ENCODE data around the gene HSDL1. TPM values are rescaled to one million over a fixed set of nuclear protein-coding genes. Genes with fewer than 3 reads are reported as not detected.

The HSDL1 gene
- total and polyA plus RNA-seq, 8 donors: 7.2 to 374 (median 9.2) TPM

GRCh38 chr16:84183572-84183875, 38.5 kb upstream of the HSDL1 start:
- no peak for DNase-seq
- Histone ChIP-seq H3K4me1 (peaks cover 21 to 36% (median 27%) of the 10 kb centered on the region in 4 donors), H3K9me3 (no peaks in the 10 kb centered on the region), H3K27ac (peak overlapping the region in 2 of 5 donors; percentile 60 to 86), H3K27me3 (no peaks in the 10 kb centered on the region), H3K4me3 (no peak overlapping the region), H3K36me3 (peaks cover 48 to 65% (median 62%) of the 10 kb centered on the region in 4 donors)
- WGBS, 5 donors: 89 to 97% (median 95%) methylated on average over 5 of the region's 5 CpGs
- no peak for TF ChIP-seq POLR2A (IDR thresholded peaks at IDR 0.05)
- TF ChIP-seq EP300 (IDR thresholded peaks at IDR 0.05): no peak
- intact Hi-C loops (cut with DNase I; ENCODE audit: low total_unique reads): no loop called here

GRCh38 chr16:84182680-84183571, 37.9 kb upstream of the HSDL1 start:
- Histone ChIP-seq H3K9me3 (no peaks in the 10 kb centered on the region), H3K27me3 (no peaks in the 10 kb centered on the region), H3K4me1 (peaks cover 21 to 42% (median 30%) of the 10 kb centered on the region in 4 donors), H3K36me3 (peaks cover 51 to 71% (median 68%) of the 10 kb centered on the region in 4 donors), H3K4me3 (no peak overlapping the region), H3K27ac (peak overlapping the region in 1 of 5 donors; percentile 86)
- 92 to 97% (median 95%) methylated on average over 26 of the region's 26 CpGs for WGBS, 5 donors
- intact Hi-C loops (cut with DNase I; ENCODE audit: low total_unique reads): no loop called here
- TF ChIP-seq POLR2A (IDR thresholded peaks at IDR 0.05): no peak
- TF ChIP-seq POLR2AphosphoS5 (IDR thresholded peaks at IDR 0.05): no peak
- TF ChIP-seq, protein P1, sequence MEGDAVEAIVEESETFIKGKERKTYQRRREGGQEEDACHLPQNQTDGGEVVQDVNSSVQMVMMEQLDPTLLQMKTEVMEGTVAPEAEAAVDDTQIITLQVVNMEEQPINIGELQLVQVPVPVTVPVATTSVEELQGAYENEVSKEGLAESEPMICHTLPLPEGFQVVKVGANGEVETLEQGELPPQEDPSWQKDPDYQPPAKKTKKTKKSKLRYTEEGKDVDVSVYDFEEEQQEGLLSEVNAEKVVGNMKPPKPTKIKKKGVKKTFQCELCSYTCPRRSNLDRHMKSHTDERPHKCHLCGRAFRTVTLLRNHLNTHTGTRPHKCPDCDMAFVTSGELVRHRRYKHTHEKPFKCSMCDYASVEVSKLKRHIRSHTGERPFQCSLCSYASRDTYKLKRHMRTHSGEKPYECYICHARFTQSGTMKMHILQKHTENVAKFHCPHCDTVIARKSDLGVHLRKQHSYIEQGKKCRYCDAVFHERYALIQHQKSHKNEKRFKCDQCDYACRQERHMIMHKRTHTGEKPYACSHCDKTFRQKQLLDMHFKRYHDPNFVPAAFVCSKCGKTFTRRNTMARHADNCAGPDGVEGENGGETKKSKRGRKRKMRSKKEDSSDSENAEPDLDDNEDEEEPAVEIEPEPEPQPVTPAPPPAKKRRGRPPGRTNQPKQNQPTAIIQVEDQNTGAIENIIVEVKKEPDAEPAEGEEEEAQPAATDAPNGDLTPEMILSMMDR (IDR thresholded peaks at IDR 0.05): no peak
- TF ChIP-seq EP300 (IDR thresholded peaks at IDR 0.05): no peak
- no peak for DNase-seq

- H3K27me3 ChIP-seq: no peaks in the 10 kb centered on the region
- 96 to 97% (median 96%) methylated on average over 11 to 18 of the region's 18 CpGs for WGBS, 5 donors
- H3K9me3 ChIP-seq: no peaks in the 10 kb centered on the region
- TF ChIP-seq, protein P1 (IDR thresholded peaks at IDR 0.05): no peak
- TF ChIP-seq POLR2A (IDR thresholded peaks at IDR 0.05) (no peak), POLR2AphosphoS5 (IDR thresholded peaks at IDR 0.05) (no peak), EP300 (IDR thresholded peaks at IDR 0.05) (no peak)
- H3K4me1 ChIP-seq: peaks cover 27 to 47% (median 35%) of the 10 kb centered on the region in 4 donors
- no peak overlapping the region for H3K4me3 ChIP-seq
- H3K27ac ChIP-seq: no peak overlapping the region
- intact Hi-C loops (cut with DNase I; ENCODE audit: low total_unique reads): no loop called here
- no peak for DNase-seq
- H3K36me3 ChIP-seq: peaks cover 51 to 73% (median 70%) of the 10 kb centered on the region in 4 donors
Measured at GRCh38 chr16:84182104-84182503, 37.1 kb upstream of the HSDL1 start.

DNA sequence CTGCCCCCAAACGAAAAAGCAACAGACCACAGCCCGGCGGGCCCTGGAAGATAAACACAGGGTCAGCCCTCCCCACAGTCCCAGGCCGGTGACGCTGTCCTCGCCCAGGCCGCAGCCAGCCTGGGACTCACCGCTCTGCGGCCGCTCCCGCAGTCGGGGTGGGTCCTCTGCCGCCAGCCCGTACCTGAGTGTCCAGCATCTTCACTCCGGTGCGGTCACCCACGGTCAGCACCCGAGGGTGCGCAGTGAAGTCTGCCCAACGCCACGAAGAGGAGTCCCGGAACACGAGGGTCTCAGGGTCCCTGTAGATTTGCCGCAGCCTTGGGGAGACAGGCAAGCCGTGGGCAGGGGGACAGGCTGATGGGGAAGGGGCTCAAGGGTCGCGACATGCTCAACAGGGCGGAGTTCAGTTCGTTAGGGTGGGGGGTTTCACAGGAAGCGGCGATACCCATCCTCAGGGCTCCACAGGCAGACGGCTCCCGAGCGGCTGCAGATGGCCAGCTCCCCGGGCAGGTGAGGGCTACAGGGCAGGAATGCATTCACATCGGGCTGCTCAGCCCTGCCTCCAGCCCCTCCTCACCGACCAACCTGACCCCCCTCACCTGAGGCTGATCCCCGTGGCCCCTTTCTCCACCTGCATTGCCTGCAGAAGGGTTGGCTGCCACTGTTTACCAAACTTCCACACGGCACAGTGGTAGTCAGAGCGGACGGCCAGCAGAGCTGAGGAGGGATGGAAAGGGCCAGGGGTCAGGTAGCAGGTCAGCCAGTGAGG, 36.4 kb upstream of the HSDL1 start:
- peaks cover 35 to 54% (median 42%) of the 10 kb centered on the region in 4 donors for H3K4me1 ChIP-seq
- H3K27me3 ChIP-seq: no peaks in the 10 kb centered on the region
- DNase-seq: no peak
- intact Hi-C loops (cut with DNase I; ENCODE audit: low total_unique reads): no loop called here
- TF ChIP-seq, protein P1 (IDR thresholded peaks at IDR 0.05): no peak
- TF ChIP-seq POLR2A (IDR thresholded peaks at IDR 0.05): no peak
- TF ChIP-seq POLR2AphosphoS5 (IDR thresholded peaks at IDR 0.05): no peak
- no peak for TF ChIP-seq EP300 (IDR thresholded peaks at IDR 0.05)
- peaks cover 51 to 73% (median 70%) of the 10 kb centered on the region in 4 donors for H3K36me3 ChIP-seq
- no peak overlapping the region for H3K4me3 ChIP-seq
- WGBS, 5 donors: 89 to 94% (median 91%) methylated on average over 39 to 41 of the region's 41 CpGs
- no peak overlapping the region for H3K27ac ChIP-seq
- no peaks in the 10 kb centered on the region for H3K9me3 ChIP-seq
